Measurements from ENCODE around the gene SDCBP2. TPM values are rescaled to one million over a fixed set of nuclear protein-coding genes. Genes with fewer than 3 reads are reported as not detected.

Gene SDCBP2
- total RNA-seq, 1 experiment from 2014 or later = 1.9 TPM

DNA sequence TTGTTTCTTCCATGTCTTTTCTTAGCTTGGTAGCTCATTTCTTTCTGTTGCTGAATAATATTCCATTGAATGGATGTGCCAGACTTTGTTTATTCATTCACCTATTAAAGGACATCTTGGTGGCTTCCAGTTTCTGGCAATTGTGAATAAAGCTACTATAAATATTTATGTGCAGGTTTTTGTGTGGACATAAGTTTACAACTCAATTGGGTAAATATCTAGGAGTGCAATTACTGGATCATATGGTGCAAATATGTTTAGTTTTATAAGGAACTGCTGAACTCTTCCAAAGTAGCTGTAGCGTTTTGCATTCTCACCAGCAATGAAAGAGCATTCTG lies 16.8 kb upstream of the SDCBP2 start:
- Histone ChIP-seq H3K23ac (ENCODE audit: insufficient read length, low read depth, low read length) (no peak overlapping the region), H3K18ac (ENCODE audit: insufficient read length, low read depth, low read length) (no peak overlapping the region), H2BK20ac (ENCODE audit: low read depth, low read length, poor library complexity, severe bottlenecking) (no peak overlapping the region), H3K56ac (ENCODE audit: insufficient read length, low read depth, low read length) (no peak overlapping the region), H3K27ac (ENCODE audit: insufficient read length, low read depth, low read length) (no peak overlapping the region), H3K4me2 (ENCODE audit: insufficient read depth, insufficient read length, low read length) (no peak overlapping the region), H4K91ac (ENCODE audit: insufficient read length, low read depth, low read length) (no peak overlapping the region), H3K4ac (ENCODE audit: low read depth, low read length) (no peak overlapping the region), H3K79me2 (ENCODE audit: insufficient read depth, low read length) (no peaks in the 10 kb centered on the region), H2BK12ac (ENCODE audit: insufficient read length, low read depth, low read length) (no peak overlapping the region), H2BK120ac (ENCODE audit: low read depth, low read length, poor library complexity, severe bottlenecking) (no peak overlapping the region), H4K5ac (ENCODE audit: insufficient read length, low read depth, low read length) (no peak overlapping the region), H2BK5ac (ENCODE audit: insufficient read length, low read length) (no peak overlapping the region), H3K9ac (ENCODE audit: extremely low read depth, insufficient read length, low read length) (no peak overlapping the region), H3K9me3 (ENCODE audit: control insufficient read depth, low read depth, low read length) (no peaks in the 10 kb centered on the region), H3K23me2 (ENCODE audit: insufficient read length, low read depth, low read length, poor library complexity, severe bottlenecking) (no peaks in the 10 kb centered on the region), H2AK5ac (ENCODE audit: insufficient read length, low read length) (no peak overlapping the region), H3K14ac (ENCODE audit: insufficient read depth, low read length) (no peak overlapping the region), H4K20me1 (ENCODE audit: control insufficient read depth, insufficient read depth, insufficient read length) (no peaks in the 10 kb centered on the region), H3K27me3 (ENCODE audit: insufficient read depth, low read length) (no peaks in the 10 kb centered on the region; the same call in 1 of the 2 replicates), H2BK15ac (ENCODE audit: low read depth, low read length) (no peak overlapping the region), H3T11ph (ENCODE audit: low read length) (no peak overlapping the region), H2AFZ (ENCODE audit: low read length) (no peak overlapping the region), H3K79me1 (ENCODE audit: insufficient read depth, low read depth, low read length, poor library complexity, severe bottlenecking) (no peaks in the 10 kb centered on the region), H4K8ac (replicated peaks; ENCODE audit: insufficient read length, low read depth, low read length) (no peak overlapping the region), H3K4me1 (ENCODE audit: insufficient read depth, low read length) (no peaks in the 10 kb centered on the region)
- H3K9me3 Mint-ChIP-seq = peaks cover 10 to 14% of the 10 kb centered on the region in 2 experiments
- no CpG with 5 or more reads among the region's 1 CpG for WGBS (ENCODE audit: extremely low coverage, insufficient read length, low lambda C conversion rate)
- no peaks in the 10 kb centered on the region for H3K4me1 Mint-ChIP-seq
- no peaks in the 10 kb centered on the region for H3K27me3 Mint-ChIP-seq (ENCODE audit: low read depth)
- no peak for TF ChIP-seq CTCF (conservative IDR thresholded peaks at IDR 0.05)
- peaks cover 4 to 23% (median 19%) of the 10 kb centered on the region in 3 experiments for H3K36me3 Mint-ChIP-seq (ENCODE audit: insufficient read depth in 1 of 3, low read depth in 3 of 3)
- no peak for DNase-seq
- no peak overlapping the region for H3K4me3 Mint-ChIP-seq
- no peak overlapping the region for H3K27ac Mint-ChIP-seq

Measured in H9 (cell line).